ENCODE data around the gene ENG. TPM values are rescaled to one million over a fixed set of nuclear protein-coding genes. Genes with fewer than 3 reads are reported as not detected.

The ENG gene
- polyA plus RNA-seq, 1 of the 3 experiments (the other 2 are of a cell fraction): 18.8 TPM

- Histone ChIP-seq H3K79me2 (ENCODE audit: insufficient read depth) (no peaks in the 10 kb centered on the region), H3K4me1 (ENCODE audit: control insufficient read depth in 1 of 2, insufficient read depth in 2 of 2, low read depth in 1 of 2, low read length in 1 of 2) (peaks cover 0 to 17% of the 10 kb centered on the region in 2 experiments; a peak in 1 of 4 replicates)
- CTCF ChIA-PET: interaction anchor here (0.6 to 2.6 kb wide), 5 partner anchors 16 to 101 kb away, joined by 4 to 16 read pairs (median 8); partner anchors contain the start of gene TOR2A
These were observed 85.8 kb downstream of the ENG start for GRCh38 chr9:127768698-127769097.

GRCh38 chr9:127767909-127768331 lies 86.5 kb downstream of the ENG start:
- Histone ChIP-seq H3K4me1 (ENCODE audit: control insufficient read depth in 1 of 2, insufficient read depth in 2 of 2, low read depth in 1 of 2, low read length in 1 of 2) (peaks cover 0 to 17% of the 10 kb centered on the region in 2 experiments; a peak in 1 of 4 replicates), H3K27me3 (ENCODE audit: insufficient read depth) (no peaks in the 10 kb centered on the region), H3K36me3 (replicated peaks in 1 of 2; ENCODE audit: control insufficient read depth in 1 of 2, insufficient read depth in 2 of 2, low read length in 1 of 2) (no peaks in the 10 kb centered on the region), H3K4me2 (no peak overlapping the region), H4K20me1 (ENCODE audit: insufficient read depth) (no peaks in the 10 kb centered on the region), H2AFZ (ENCODE audit: low read depth) (no peak overlapping the region), H3K4me3 (ENCODE audit: low read depth in 2 of 2, low read length in 1 of 2) (no peak overlapping the region), H3K9me3 (no peaks in the 10 kb centered on the region), H3F3A (replicated peaks; ENCODE audit: insufficient read depth) (no peaks in the 10 kb centered on the region), H3K9ac (no peak overlapping the region), H3K27ac (ENCODE audit: low read depth in 2 of 2, low read length in 1 of 2) (no peak overlapping the region), H3K9me2 (no peaks in the 10 kb centered on the region), H3K79me2 (ENCODE audit: insufficient read depth) (no peaks in the 10 kb centered on the region)
- DNase-seq: peak; percentile 57
- POLR2A ChIA-PET: interaction anchor here (1.6 kb wide), 1 partner anchor 18 kb away, joined by 6 read pairs; the partner anchor contains the start of gene CDK9
- CTCF ChIA-PET: interaction anchor here (0.6 to 2.2 kb wide), 6 partner anchors 12 to 153 kb away, joined by 3 to 9 read pairs (median 5); partner anchors contain the start of gene TOR2A
- WGBS (ENCODE audit: low lambda C conversion rate): 41% methylated on average over 7 of the region's 13 CpGs
- TF ChIP-seq JUND (IDR thresholded peaks at IDR 0.05): no peak
- no peak for TF ChIP-seq RFX5 (IDR thresholded peaks at IDR 0.05; ENCODE audit: low read length)
- TF ChIP-seq MXI1 (IDR thresholded peaks at IDR 0.05; ENCODE audit: low read depth, low read length): no peak
- no peak for TF ChIP-seq NRF1 (IDR thresholded peaks at IDR 0.05; ENCODE audit: low read depth, low read length)
- TF ChIP-seq TAF1 (IDR thresholded peaks at IDR 0.05; ENCODE audit: borderline replicate concordance, low read depth, low read length): no peak
- TF ChIP-seq ZBTB33 (IDR thresholded peaks at IDR 0.05; ENCODE audit: borderline replicate concordance, low read depth): no peak
- no peak for TF ChIP-seq YY1 (IDR thresholded peaks at IDR 0.05; ENCODE audit: low read depth)
- no peak for TF ChIP-seq PBX3 (IDR thresholded peaks at IDR 0.05)
- no peak for TF ChIP-seq RXRA (IDR thresholded peaks at IDR 0.05; ENCODE audit: borderline replicate concordance, low read depth)
- no peak for TF ChIP-seq POLR2AphosphoS5 (IDR thresholded peaks at IDR 0.05; ENCODE audit: low read depth, low read length)
- no peak for TF ChIP-seq NFIC (IDR thresholded peaks at IDR 0.05; ENCODE audit: borderline replicate concordance)
- no peak for TF ChIP-seq FOXJ3 (CRISPR knock-in tag; IDR thresholded peaks at IDR 0.05)
- TF ChIP-seq GATA2 (CRISPR knock-in tag; IDR thresholded peaks at IDR 0.05): no peak
- no peak for TF ChIP-seq TCF12 (IDR thresholded peaks at IDR 0.05)

More at GRCh38 chr9:127768698-127769097, 85.8 kb downstream of the ENG start:
- Histone ChIP-seq H4K20me1 (ENCODE audit: insufficient read depth) (no peaks in the 10 kb centered on the region), H3K4me2 (no peak overlapping the region), H3K36me3 (replicated peaks in 1 of 2; ENCODE audit: control insufficient read depth in 1 of 2, insufficient read depth in 2 of 2, low read length in 1 of 2) (no peaks in the 10 kb centered on the region), H3F3A (replicated peaks; ENCODE audit: insufficient read depth) (no peaks in the 10 kb centered on the region), H3K27me3 (ENCODE audit: insufficient read depth) (no peaks in the 10 kb centered on the region), H3K9ac (no peak overlapping the region), H2AFZ (ENCODE audit: low read depth) (no peak overlapping the region), H3K27ac (ENCODE audit: low read depth in 2 of 2, low read length in 1 of 2) (no peak overlapping the region), H3K9me3 (no peaks in the 10 kb centered on the region), H3K4me3 (ENCODE audit: low read depth in 2 of 2, low read length in 1 of 2) (no peak overlapping the region), H3K9me2 (no peaks in the 10 kb centered on the region)
- 90% methylated on average over 8 of the region's 8 CpGs for WGBS (ENCODE audit: low lambda C conversion rate)
- POLR2A ChIA-PET: no interaction called here
- TF ChIP-seq ELF1 (IDR thresholded peaks at IDR 0.05) (no peak), YY1 (IDR thresholded peaks at IDR 0.05; ENCODE audit: low read depth) (no peak), JUND (IDR thresholded peaks at IDR 0.05) (no peak), TAF1 (IDR thresholded peaks at IDR 0.05; ENCODE audit: borderline replicate concordance, low read depth, low read length) (no peak)
- DNase-seq: no peak

Measured in SK-N-SH (cell line).